ENCODE results near the gene DNAJC27. TPM values are rescaled to one million over a fixed set of nuclear protein-coding genes. Genes with fewer than 3 reads are reported as not detected.

The DNAJC27 gene
- total RNA-seq, 2 donors from 2014 or later: 11.4 to 58.7 TPM

- TF ChIP-seq CTCF (IDR thresholded peaks at IDR 0.05) (no peak), POLR2A (IDR thresholded peaks at IDR 0.05) (no peak)
- no peaks in the 10 kb centered on the region for H3K36me3 ChIP-seq (replicated peaks in 1 of 2; ENCODE audit: insufficient read depth in 1 of 2, low read depth in 2 of 2)
- DNase-seq (no peak), ATAC-seq (no peak)
- intact Hi-C loops (cut with DNase I): no loop called here
- no peaks in the 10 kb centered on the region for H3K27me3 ChIP-seq
- no peak overlapping the region for H3K27ac ChIP-seq
- no peaks in the 10 kb centered on the region for H3K4me1 ChIP-seq
- H3K4me3 ChIP-seq: no peak overlapping the region
- 68 to 74% methylated on average over 9 to 11 of the region's 14 CpGs for WGBS, 2 donors
- no peaks in the 10 kb centered on the region for H3K9me3 ChIP-seq
Observed at GRCh38 chr2:24926220-24926601, 45.5 kb downstream of the DNAJC27 start.

GRCh38 chr2:24925815-24926214 is 45.9 kb downstream of the DNAJC27 start:
- no peak overlapping the region for H3K4me3 ChIP-seq
- WGBS, 2 donors: 76 to 86% methylated on average over 10 of the region's 10 CpGs
- H3K9me3 ChIP-seq: no peaks in the 10 kb centered on the region
- TF ChIP-seq CTCF (IDR thresholded peaks at IDR 0.05) (no peak), POLR2A (IDR thresholded peaks at IDR 0.05) (no peak)
- no peaks in the 10 kb centered on the region for H3K27me3 ChIP-seq
- intact Hi-C loops (cut with DNase I): no loop called here
- DNase-seq (no peak), ATAC-seq (no peak)
- no peak overlapping the region for H3K27ac ChIP-seq
- peaks cover 3% of the 10 kb centered on the region for H3K4me1 ChIP-seq
- H3K36me3 ChIP-seq (replicated peaks in 1 of 2; ENCODE audit: insufficient read depth in 1 of 2, low read depth in 2 of 2): no peaks in the 10 kb centered on the region

GRCh38 chr2:24924732-24925131 is 47.0 kb downstream of the DNAJC27 start:
- DNase-seq (no peak), ATAC-seq (no peak)
- no peak for TF ChIP-seq CTCF (IDR thresholded peaks at IDR 0.05)
- no peak for TF ChIP-seq POLR2A (IDR thresholded peaks at IDR 0.05)
- Histone ChIP-seq H3K4me1 (peaks cover 7% of the 10 kb centered on the region), H3K9me3 (no peaks in the 10 kb centered on the region), H3K27me3 (no peaks in the 10 kb centered on the region), H3K27ac (no peak overlapping the region), H3K36me3 (replicated peaks in 1 of 2; ENCODE audit: insufficient read depth in 1 of 2, low read depth in 2 of 2) (no peaks in the 10 kb centered on the region), H3K4me3 (no peak overlapping the region)
- WGBS, 2 donors: 83 to 85% methylated on average over 6 of the region's 6 CpGs
- intact Hi-C loops (cut with DNase I): no loop called here

GRCh38 chr2:24924266-24924665 is 47.5 kb downstream of the DNAJC27 start:
- Histone ChIP-seq H3K9me3 (no peaks in the 10 kb centered on the region), H3K27me3 (no peaks in the 10 kb centered on the region), H3K4me3 (no peak overlapping the region), H3K36me3 (replicated peaks in 1 of 2; ENCODE audit: insufficient read depth in 1 of 2, low read depth in 2 of 2) (no peaks in the 10 kb centered on the region), H3K27ac (no peak overlapping the region), H3K4me1 (peaks cover 10% of the 10 kb centered on the region)
- no peak for ATAC-seq
- 91 to 97% methylated on average over 5 of the region's 5 CpGs for WGBS, 2 donors
- no peak for DNase-seq
- TF ChIP-seq CTCF (IDR thresholded peaks at IDR 0.05) (no peak), POLR2A (IDR thresholded peaks at IDR 0.05) (no peak)
- intact Hi-C loops (cut with DNase I): no loop called here

GRCh38 chr2:24923106-24923505 is 48.6 kb downstream of the DNAJC27 start:
- TF ChIP-seq CTCF (IDR thresholded peaks at IDR 0.05): no peak
- TF ChIP-seq POLR2A (IDR thresholded peaks at IDR 0.05): no peak
- Histone ChIP-seq H3K9me3 (no peaks in the 10 kb centered on the region), H3K4me3 (no peak overlapping the region), H3K4me1 (peaks cover 13% of the 10 kb centered on the region), H3K27ac (no peak overlapping the region), H3K36me3 (replicated peaks in 1 of 2; ENCODE audit: insufficient read depth in 1 of 2, low read depth in 2 of 2) (no peaks in the 10 kb centered on the region), H3K27me3 (no peaks in the 10 kb centered on the region)
- 89 to 98% methylated on average over 4 to 10 of the region's 10 CpGs for WGBS, 2 donors
- ATAC-seq (no peak), DNase-seq (no peak)
- intact Hi-C loops (cut with DNase I): no loop called here

Data from body of pancreas (tissue), 4 donors.